HG03175 (cell line): Measurements from ENCODE around the gene MAGEA4.

Experiments used
- ATAC-seq: cut with Tn5 transposase; IDR thresholded peaks from one replicate; pipeline ENCODE4 v1.9.1; 2021; ENCODE audit warnings: mild to moderate bottlenecking, moderate library complexity; ENCODE audit not compliant: unreplicated experiment

Gene MAGEA4

GRCh38 chrX:151922692-151923091, 10.0 kb downstream of the MAGEA4 start:
- no peak for ATAC-seq

GRCh38 chrX:151923648-151924047, 11.0 kb downstream of the MAGEA4 start:
- ATAC-seq: no peak

DNA sequence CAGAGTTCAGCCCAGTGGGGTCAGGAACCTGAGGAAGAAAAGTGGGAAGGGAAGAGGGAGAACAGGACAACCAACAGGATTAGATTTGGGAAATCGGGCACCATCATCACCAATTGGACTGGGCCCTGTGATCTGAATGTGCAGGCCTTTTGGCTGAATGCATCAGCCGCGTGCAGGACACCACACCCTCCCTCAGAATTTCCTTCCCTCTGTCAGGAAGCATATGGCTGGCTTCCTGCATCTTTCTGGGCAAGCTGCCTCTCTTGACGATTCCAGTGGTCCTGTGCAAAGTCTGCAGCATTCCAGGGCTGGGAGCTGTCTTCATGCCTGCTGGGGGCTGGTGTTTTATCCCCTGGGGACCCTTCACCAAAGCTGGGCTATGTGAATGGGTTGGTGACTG, 16.4 kb downstream of the MAGEA4 start:
- ATAC-seq: no peak

DNA sequence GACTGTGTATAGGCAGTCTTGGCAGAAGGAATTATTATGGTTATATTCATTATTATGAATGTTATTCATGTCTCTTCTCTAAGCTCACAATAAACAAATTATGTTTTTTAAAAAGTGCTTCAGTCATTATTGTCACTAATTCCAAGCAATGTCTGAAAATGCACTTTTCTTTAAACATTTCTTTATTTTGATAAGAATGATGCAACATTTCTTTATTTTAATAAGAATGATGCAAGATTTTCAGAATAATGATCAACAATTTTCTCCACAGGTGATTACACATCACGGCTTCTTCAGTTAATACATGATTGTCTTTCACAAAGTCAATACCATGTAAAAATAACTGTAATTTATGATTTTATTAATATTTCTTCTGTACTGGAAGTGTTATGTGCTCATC, 22.7 kb downstream of the MAGEA4 start:
- ATAC-seq: no peak

DNA sequence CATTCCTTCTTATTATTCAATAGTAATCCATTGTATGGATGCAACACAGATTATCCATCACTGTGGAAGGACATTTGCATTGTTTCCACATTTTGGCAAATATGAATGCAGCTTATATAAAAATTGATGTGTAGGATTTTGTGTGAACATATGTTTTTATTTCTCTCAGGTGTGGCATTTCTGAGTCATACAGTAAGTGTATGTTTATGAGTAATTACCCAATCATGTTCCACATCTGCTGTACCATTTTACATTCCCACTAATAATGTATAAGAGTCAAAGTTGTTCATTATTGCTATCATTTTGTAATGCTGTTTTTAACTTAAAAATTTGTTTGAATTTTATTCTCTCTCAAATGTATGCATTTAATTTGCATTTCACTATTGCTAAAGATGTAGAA, 25.5 kb downstream of the MAGEA4 start:
- no peak for ATAC-seq

- ATAC-seq: no peak
Measured at GRCh38 chrX:151954730-151955129, 42.0 kb downstream of the MAGEA4 start.

DNA sequence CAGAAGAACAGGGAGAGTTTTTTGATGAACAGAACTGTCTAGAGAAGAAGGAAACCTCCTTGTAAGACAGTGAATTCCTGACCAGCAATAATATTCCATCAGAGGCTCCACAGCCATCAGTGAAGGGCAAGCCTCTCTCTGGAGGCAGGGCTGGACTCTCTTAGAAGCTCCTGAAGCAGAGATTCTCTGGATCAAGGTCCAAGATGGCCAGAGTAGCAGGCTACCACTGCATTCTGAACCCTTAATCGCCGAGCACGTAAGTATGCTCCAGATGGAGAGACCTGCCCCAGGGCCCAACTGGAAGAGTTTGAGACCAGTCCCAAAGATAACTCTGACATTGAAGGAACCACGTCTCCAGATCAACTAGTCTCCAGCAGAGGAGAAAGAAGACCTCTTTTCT, 45.4 kb downstream of the MAGEA4 start:
- ATAC-seq: no peak

GRCh38 chrX:151962034-151962433, 49.3 kb downstream of the MAGEA4 start:
- no peak for ATAC-seq

GRCh38 chrX:151966236-151966635, 53.5 kb downstream of the MAGEA4 start:
- ATAC-seq: no peak

DNA sequence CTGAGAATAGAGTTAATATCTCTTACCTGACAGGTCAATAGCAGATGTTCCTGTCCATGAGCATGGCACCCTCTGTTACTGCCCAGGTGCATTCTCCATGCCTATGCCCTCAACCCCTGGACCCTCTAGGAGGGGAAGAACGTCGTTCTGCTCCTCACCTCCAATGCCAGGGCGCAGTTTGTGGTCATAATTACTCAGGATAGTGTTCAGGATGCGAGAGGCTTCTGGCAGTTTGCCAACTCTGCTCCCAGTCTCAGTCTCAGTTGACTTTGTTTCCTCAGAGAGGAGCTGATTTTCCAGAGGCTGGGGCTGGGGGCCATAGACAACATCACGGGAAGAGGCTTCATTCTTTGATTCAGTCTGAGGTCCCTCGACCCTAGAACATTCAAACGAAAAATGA, 57.3 kb downstream of the MAGEA4 start:
- ATAC-seq: no peak

DNA sequence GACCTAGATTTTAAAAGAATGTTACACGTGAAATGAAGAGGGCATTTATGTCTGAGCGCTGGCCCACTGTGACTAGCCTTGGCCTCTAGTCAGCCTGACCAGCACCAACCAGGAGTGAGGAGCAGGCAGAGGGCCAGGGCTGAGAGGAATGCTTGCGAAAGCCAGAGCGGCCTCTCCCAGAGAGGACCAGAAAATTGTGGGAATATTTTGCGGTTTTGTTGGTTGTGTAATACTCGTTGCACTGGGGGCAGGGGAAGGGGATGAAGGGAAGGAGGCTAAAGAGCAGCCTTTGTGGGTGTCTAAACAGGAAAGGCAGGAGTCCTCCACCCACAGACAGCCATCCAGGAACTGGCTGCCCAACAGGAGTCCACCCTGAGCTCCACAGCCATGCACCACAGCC, 58.0 kb downstream of the MAGEA4 start:
- no peak for ATAC-seq

DNA sequence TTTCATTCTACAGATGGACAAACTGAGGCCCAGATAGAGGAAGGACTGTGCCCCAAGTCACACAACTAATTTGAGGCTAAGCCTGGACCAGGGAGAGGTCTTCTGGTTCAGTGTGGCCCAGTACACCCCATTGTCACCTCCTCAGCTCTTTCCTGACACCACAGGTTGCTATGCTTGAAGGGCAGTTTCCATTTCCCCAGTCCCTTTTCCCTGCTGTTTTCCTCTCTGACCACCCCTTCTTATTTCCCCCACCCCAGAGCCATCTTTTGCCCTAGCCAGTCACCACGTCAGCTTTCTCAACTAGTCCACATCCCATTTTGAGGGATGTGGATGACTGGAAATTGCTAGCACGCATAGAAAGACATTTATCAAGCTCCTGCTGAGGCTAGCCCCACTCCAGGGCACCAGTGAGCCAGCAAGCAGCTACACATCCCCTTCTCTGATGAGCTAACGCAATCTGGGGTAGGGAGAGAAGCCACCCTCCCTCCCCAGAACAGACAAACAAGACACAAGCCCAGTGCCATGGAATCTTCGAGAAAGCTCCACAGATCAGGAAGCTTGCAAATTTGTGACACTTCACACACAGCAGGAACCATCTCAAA, 60.5 kb downstream of the MAGEA4 start:
- ATAC-seq: no peak

DNA sequence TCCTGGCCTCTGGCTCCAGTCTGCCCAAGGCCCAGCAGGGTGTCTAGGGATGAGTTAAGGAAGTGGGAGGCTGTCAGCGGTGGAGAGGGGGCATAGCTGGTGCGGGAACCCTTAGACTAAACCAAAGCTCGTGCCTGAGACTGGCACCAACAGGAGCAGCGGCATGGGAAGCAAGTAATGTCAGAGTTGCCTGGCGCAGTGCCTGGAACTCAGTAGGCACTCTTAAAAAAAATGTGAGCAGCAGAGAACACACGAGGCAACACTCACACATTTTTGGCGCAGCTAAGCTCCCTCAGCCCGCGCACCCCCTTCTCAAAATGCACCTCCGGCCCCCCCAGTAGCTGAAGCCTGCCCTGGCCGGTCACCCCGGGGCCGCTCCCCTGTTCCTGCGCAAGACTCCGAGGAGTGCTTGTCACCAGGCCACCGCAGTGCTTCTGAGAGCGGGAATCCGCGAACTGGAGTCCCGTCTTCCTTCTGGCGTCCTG, 61.2 kb downstream of the MAGEA4 start:
- no peak for ATAC-seq
